GM19324 (cell line): ENCODE data around the gene BTBD16.

Experiments
- ATAC-seq: cut with Tn5 transposase; IDR thresholded peaks from one replicate; pipeline ENCODE4 v1.9.1; 2021; ENCODE audit warnings: mild to moderate bottlenecking, moderate library complexity; ENCODE audit not compliant: unreplicated experiment, low FRiP score

The BTBD16 gene

GRCh38 chr10:122338609-122339441 is 67.7 kb downstream of the BTBD16 start:
- no peak for ATAC-seq

GRCh38 chr10:122341141-122341810 is 70.2 kb downstream of the BTBD16 start:
- no peak for ATAC-seq

DNA sequence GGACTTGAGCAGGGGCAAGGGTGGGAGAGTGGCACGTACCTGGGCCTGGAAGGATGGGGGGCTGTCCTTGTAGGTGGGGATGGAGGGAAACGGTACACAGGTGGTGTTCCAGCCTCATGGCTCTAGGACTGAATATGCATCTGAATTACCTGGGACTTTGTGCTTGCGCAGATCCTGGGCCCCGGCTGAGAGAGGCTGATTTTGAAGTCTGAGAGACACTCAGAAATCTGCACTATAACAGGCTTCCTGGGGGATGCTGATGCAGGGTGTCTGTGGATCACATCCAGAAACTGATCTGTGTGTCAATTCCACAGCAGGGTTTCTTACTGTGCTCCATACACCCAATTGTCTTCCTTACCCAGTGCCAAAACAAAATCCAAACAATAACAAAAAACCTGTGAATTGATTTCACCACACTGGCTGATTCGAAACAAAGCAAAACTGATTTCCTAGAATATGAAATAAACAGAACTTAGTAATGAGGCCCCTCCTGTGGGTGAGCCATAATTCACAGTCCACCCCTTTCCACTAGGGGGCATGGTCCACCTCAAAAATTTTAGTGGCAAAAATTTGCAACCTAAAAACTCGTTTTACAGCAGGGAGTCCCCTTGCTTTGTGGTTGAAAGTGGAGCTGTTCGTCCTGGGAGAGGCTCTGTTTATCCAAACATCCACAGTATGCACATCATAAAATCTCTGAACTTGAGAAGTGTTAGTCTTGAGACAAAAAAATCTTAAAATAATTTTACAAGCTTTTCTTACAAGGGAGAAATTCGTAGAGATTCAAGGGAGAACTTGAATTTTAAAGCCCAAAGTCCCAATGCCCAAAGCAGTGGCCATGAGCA is 71.4 kb downstream of the BTBD16 start:
- ATAC-seq: no peak

DNA sequence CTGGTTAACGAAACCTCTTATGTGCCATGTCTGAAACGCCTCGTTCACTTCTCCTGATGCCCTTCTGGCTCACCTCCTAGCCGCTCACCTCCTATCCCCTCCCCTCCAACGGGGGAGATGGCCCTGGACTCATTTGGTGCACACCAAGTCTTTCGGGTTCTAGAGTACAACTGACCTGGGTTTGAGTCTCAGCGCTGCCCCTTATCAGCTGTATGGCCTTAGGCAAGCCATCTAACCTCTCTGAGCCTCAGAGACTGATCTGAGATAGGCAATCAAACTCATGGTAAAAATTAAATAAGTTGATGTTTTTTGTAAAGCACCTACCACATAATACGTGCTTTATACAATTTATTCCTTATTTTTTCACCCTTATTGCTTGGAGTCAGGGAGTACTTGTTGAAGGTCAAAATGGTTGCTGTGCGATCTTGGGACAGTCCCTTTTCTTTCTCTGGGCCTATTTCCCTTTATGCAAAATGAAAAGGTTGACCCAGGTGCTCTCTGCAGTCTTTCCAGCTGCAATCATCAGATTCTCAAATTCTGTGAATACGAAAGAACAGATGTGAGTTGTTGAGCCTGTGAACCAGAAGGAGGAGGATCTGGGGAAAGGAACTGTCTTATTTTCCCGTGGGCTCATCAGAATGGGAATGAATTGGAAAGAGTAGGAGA is 72.2 kb downstream of the BTBD16 start:
- no peak for ATAC-seq

DNA sequence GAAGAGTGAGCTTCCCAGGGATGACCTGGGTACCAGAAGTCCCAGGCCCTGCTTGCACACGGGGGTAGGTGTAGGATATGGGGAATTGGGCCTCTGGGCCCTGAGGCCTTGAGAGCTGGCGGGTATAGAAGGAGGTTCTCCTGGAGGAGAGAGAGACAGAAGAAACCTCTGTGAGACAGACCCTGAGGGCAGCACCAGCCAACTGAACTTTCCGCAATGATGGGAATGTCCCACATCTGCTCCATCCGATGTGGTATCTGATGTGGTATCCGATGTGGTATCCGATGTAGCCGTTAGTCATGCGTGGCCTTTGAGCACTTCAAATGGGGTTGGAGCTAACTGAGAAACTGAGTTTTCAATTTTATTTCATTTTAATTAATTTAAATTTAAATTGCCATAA is 72.8 kb downstream of the BTBD16 start:
- ATAC-seq: no peak

DNA sequence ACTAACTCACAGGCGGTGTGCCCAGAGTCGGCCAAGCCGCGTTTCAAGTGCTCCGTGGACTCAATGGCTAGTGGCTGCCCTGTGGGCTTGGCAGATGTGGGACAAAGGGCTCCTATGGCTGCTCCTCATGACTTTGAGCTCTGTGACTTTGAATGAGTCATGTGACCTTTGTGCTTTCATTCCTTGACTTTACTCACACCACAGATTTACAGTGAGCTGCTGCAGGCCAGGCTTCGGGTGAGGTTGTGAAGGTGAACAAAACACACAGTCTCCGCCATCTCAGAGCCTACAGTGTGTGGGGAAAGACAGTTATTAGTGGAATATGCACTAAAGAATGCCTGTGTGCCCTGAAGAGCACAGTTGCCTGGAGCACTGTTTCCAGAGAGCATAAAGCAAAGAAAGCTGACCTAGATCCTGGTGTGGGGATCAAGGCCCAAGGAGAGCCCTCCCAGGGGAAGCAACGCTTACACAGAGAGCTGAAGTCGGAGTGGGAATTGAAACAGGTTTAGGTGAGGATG is 73.7 kb downstream of the BTBD16 start:
- ATAC-seq: no peak

DNA sequence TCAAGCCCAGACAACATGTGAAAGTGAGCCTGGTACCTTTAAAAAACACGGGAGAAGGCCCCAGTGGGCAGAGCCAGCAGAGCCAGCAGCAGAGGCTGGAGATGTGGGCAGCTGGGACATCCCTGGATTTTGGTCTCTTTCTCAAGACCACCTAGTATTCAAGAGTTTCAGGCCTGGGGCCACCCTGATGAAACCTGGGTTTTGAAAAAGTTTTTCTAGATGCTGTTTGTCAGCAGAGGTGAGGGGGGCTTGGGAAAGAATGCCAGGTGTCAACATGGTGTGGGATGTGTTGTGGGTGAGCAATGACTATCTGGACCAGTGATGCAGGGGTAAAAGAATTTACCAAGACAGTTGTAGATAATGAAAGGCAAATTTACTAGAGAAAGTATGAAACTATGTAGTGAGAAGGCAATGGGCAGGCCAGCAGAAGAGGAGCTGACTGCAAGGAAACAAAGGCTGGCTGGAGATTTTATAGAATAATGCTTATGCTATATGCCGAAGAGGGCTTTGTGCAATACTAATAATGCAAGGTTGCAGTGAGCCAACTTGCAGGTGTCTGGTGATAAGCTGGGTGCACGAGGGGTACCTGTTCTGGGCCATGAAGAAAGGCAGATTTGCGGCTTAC is 75.3 kb downstream of the BTBD16 start:
- ATAC-seq: no peak

DNA sequence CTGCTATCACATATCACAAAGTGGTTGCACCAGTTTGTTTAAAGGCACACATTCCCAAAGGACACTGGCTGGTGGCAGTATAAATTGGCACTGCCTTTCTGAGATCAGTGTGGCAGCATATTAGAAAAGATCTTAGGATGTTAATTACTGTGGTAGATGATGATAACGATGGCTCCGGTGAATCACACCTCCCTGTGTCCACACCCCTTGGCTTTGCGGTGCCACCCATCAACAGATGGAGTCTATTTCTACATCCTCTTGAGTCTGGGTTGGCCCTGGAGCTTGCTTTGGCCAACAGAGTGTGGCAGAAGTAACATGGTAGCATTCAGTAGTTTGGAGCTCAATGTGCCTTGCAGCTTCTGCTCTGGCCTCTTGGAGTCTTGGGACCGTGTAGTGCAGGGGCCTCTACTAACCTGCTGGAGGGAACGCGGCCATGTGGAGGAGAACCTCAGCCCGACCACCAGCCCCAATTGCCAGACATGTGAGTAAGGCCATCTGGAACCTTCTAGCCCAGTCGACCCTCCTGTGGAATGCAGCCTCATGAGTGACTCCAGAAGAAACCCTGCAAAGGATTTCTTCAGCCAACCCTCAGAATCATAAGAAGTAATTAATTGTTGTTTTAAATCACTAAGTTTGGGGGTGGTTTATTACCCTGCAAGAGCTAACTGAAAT is 76.2 kb downstream of the BTBD16 start:
- no peak for ATAC-seq

DNA sequence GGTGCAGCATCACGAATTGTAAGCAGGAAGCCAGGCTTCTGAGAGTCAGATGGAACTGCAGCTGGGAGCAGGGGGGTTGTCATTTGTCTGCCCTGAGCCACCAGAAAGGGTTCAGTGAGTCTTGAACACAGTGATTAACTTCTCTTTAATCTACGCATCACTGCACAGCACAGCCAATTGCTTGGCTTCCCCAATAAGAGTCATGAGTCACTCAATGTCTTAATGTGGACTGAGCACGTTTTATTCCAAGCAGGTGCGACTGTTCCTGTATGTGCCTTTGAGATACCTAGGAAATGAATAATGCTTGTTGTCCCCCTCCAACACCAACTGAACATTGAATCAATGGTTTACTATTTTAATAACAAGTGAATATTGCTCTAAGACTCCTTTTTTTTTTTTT is 77.4 kb downstream of the BTBD16 start:
- no peak for ATAC-seq

DNA sequence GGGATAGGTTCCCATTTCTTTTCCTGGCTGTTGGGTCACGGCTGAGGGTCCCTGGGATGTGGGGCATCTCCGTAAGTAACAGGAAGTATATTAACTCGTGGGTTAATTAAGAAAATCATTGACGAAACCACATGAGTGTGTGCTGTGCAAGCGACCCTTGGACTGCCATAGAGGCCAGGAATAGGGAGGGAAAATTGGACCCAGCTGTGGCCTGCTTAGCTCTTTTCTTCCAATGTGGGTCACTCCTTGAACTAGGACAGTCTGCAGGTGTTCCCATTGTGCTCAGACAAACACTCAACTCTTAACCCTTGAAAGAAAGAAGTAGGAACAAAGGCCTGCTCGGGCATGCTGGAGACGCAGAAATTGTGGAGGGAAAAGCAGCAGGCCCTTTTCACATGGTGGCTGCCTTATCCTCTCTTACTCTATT is 77.9 kb downstream of the BTBD16 start:
- ATAC-seq: no peak

GRCh38 chr10:122349758-122350369 is 78.8 kb downstream of the BTBD16 start:
- no peak for ATAC-seq

DNA sequence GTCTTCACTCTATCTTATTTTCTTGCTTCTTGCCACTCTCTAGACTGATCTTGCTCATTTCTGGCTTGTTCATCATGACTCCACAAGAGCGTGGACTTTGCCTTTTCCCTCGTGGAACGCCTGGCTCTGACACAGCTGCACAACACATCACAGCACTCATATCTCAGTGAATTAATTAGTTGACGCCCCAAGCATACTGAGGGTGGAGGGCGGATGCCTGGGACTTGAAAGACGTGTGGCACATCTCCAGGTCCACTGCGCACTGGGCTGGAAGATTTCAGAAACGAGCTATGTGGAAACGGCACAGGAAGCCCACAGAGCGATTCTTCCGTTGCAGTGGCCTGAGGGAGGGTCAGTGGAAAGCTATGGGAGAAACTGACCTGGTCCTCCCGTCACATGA is 79.8 kb downstream of the BTBD16 start:
- no peak for ATAC-seq

- no peak for ATAC-seq
These were observed 81.9 kb downstream of the BTBD16 start for GRCh38 chr10:122352817-122353525.

- no peak for ATAC-seq
These were observed 83.3 kb downstream of the BTBD16 start for GRCh38 chr10:122354383-122354782.

- no peak for ATAC-seq
These were observed 86.6 kb downstream of the BTBD16 start for GRCh38 chr10:122357685-122358084.

- ATAC-seq: no peak
These were observed 88.5 kb downstream of the BTBD16 start for GRCh38 chr10:122359621-122360020.

DNA sequence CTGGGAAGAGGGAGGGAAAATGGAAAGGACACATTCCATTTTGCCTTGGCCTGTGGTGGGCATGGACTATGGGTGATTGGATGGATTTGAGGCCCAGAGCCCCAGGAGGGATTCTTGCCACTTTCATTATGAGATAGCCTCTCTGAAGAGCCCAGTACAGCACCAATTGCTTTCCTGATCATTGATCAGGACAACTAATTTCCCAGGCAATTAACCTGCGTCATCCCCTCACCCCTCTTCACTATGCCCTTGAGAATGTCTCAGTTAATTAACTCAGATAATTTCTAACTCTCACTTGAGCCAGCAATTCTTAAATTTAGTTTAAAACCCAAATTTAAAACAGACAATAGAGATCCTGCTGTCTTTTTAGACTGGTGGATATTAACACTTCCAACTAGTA is 90.0 kb downstream of the BTBD16 start:
- ATAC-seq: no peak

DNA sequence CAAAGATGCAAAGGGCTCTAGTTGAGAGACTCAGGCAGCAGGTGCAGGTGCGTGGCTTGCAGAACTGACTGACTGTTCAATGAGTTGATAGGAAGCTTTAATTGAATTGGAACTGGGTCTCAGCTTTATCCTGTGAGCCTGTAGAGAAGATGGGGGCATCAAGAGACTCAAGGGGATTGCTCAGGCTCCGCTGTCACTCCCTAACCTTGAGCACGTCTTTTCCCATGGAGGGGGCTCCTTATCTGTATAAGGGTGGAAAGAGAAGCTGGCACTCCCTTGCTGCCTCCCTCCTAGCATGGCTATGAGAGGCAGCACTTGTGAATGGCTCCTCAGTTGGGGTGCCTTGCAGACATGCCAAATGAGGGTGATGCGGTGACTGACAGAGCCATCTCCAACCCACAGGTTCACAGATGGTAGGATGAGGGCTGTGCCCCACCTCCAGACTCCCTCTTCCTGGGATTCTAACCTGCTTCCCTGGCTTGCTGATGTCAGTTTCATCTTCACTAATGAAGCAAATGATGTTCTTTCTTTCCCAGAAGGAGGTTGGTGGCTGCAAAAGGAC is 91.0 kb downstream of the BTBD16 start:
- no peak for ATAC-seq
